Osteoblast (primary cell): Measurements from ENCODE around the gene RGS8. TPM values are rescaled to one million over a fixed set of nuclear protein-coding genes. Genes with fewer than 3 reads are reported as not detected.

Experiments used
- DNase-seq: peaks from one replicate; pipeline ENCODE4 v3.0.0; 2011; ENCODE audit warnings: low spot score, mixed read lengths; ENCODE audit not compliant: insufficient read length; ENCODE audit errors: missing footprints
- H2AFZ ChIP-seq: 2 replicates; pipeline ENCODE4 v1.6.0; 2011; ENCODE audit warnings: mild to moderate bottlenecking, low read length
- H3K27ac ChIP-seq: 2 replicates; pipeline ENCODE4 v1.5.1; 2011; ENCODE audit warnings: mild to moderate bottlenecking, low read depth, low read length, moderate library complexity
- H3K27me3 ChIP-seq: 2 replicates; pipeline ENCODE4 v1.6.0; 2012; ENCODE audit warnings: mild to moderate bottlenecking, control low read depth, inconsistent platforms, low read length, moderate library complexity; ENCODE audit not compliant: insufficient read depth
- H3K36me3 ChIP-seq: 2 replicates; pipeline ENCODE4 v1.5.1; 2011; ENCODE audit warnings: mild to moderate bottlenecking, low read length, control low read depth, moderate library complexity; ENCODE audit not compliant: insufficient read depth
- H3K4me1 ChIP-seq: 2 replicates; pipeline ENCODE4 v1.5.1; 2011; ENCODE audit warnings: mild to moderate bottlenecking, low read length, control low read depth, moderate library complexity; ENCODE audit not compliant: insufficient read depth
- H3K4me2 ChIP-seq: 2 replicates; pipeline ENCODE4 v1.6.0; 2011; ENCODE audit warnings: mild to moderate bottlenecking, low read length; ENCODE audit not compliant: insufficient read depth
- H3K4me3 ChIP-seq: fragments of 200-600 bp; sonication (generic); 3 replicates; pipeline ENCODE4 v1.5.1; 2012; ENCODE audit warnings: mild to moderate bottlenecking, low read length, inconsistent platforms; ENCODE audit not compliant: insufficient read depth
- H3K79me2 ChIP-seq: 2 replicates; pipeline ENCODE4 v1.6.0; 2012; ENCODE audit warnings: mild to moderate bottlenecking, low read length, control low read depth, inconsistent platforms; ENCODE audit not compliant: insufficient read depth
- H3K9me3 ChIP-seq: 2 replicates; pipeline ENCODE4 v1.5.1; 2011; ENCODE audit warnings: low read depth, low read length, control low read depth
- H4K20me1 ChIP-seq: 2 replicates; pipeline ENCODE4 v1.6.0; 2012; ENCODE audit warnings: mild to moderate bottlenecking, low read length, control low read depth; ENCODE audit not compliant: insufficient read depth
- CTCF ChIP-seq: IDR thresholded peaks from 2 replicates; pipeline ENCODE4 v1.5.1; 2011; ENCODE audit warnings: mild to moderate bottlenecking, low read depth, low read length, moderate library complexity; ENCODE audit errors: extremely low read depth
- total RNA-seq: library from RNA; depleted of rRNA; stranded (reverse); fragments of >200 nt; gene quantifications from 2 replicates; pipeline ENCODE4 v1.2.3, GENCODE V29; 2012

RGS8 gene
- total RNA-seq, 1 donor: not detected

GRCh38 chr1:182688436-182689205 lies 4.2 kb upstream of the RGS8 start:
- no peaks in the 10 kb centered on the region for H3K36me3 ChIP-seq

GRCh38 chr1:182687361-182687760 lies 3.0 kb upstream of the RGS8 start:
- H2AFZ ChIP-seq: no peak overlapping the region
- no peak for TF ChIP-seq CTCF
- no peak overlapping the region for H3K27ac ChIP-seq
- H3K36me3 ChIP-seq: no peaks in the 10 kb centered on the region
- H3K4me3 ChIP-seq: no peak overlapping the region
- DNase-seq: no peak
- H4K20me1 ChIP-seq: no peaks in the 10 kb centered on the region
- peaks cover 4% of the 10 kb centered on the region for H3K9me3 ChIP-seq
- no peaks in the 10 kb centered on the region for H3K4me1 ChIP-seq
- no peaks in the 10 kb centered on the region for H3K79me2 ChIP-seq
- H3K27me3 ChIP-seq: no peaks in the 10 kb centered on the region
- no peak overlapping the region for H3K4me2 ChIP-seq

More at GRCh38 chr1:182688436-182689205, 4.2 kb upstream of the RGS8 start:
- no peak overlapping the region for H3K4me2 ChIP-seq
- no peaks in the 10 kb centered on the region for H3K79me2 ChIP-seq
- H3K27ac ChIP-seq: no peak overlapping the region
- no peak overlapping the region for H2AFZ ChIP-seq
- no peak overlapping the region for H3K4me3 ChIP-seq
- TF ChIP-seq CTCF: no peak
- H3K9me3 ChIP-seq: peaks cover 4% of the 10 kb centered on the region
- DNase-seq: no peak
- no peaks in the 10 kb centered on the region for H3K27me3 ChIP-seq
- no peaks in the 10 kb centered on the region for H4K20me1 ChIP-seq
- H3K4me1 ChIP-seq: no peaks in the 10 kb centered on the region

GRCh38 chr1:182686446-182686845 lies 2.1 kb upstream of the RGS8 start:
- peaks cover 4% of the 10 kb centered on the region for H3K9me3 ChIP-seq

More at GRCh38 chr1:182686446-182686845, 2.1 kb upstream of the RGS8 start:
- Histone ChIP-seq H3K79me2 (no peaks in the 10 kb centered on the region), H3K27ac (no peak overlapping the region), H3K4me2 (no peak overlapping the region), H3K36me3 (no peaks in the 10 kb centered on the region), H3K27me3 (no peaks in the 10 kb centered on the region), H3K4me3 (no peak overlapping the region), H3K4me1 (no peaks in the 10 kb centered on the region), H4K20me1 (no peaks in the 10 kb centered on the region), H2AFZ (no peak overlapping the region)
- TF ChIP-seq CTCF: no peak
- DNase-seq: no peak
